HG02870 (cell line): ENCODE results near the gene RAD51B.
A peak's percentile ranks its signal among the peaks of the same experiment; 100 is the strongest.
"Not testable (repeated sequence)": the region's sequence is repeated elsewhere in the genome, so short reads cannot be mapped to it uniquely, and the experiment has no call there.

ENCODE experiments used
- ATAC-seq: cut with Tn5 transposase; IDR thresholded peaks from one replicate; pipeline ENCODE4 v1.9.1; 2021; ENCODE audit warnings: mild to moderate bottlenecking, moderate library complexity; ENCODE audit not compliant: unreplicated experiment

Gene RAD51B

GRCh38 chr14:68198713-68199495, 379.3 kb downstream of the RAD51B start:
- ATAC-seq: no peak

GRCh38 chr14:68199554-68200151, 380.1 kb downstream of the RAD51B start:
- ATAC-seq: no peak

- ATAC-seq: no peak
Measured at GRCh38 chr14:68203871-68204270, 384.3 kb downstream of the RAD51B start.

GRCh38 chr14:68208218-68208617, 388.6 kb downstream of the RAD51B start:
- ATAC-seq: no peak

GRCh38 chr14:68208626-68209317, 389.2 kb downstream of the RAD51B start:
- no peak for ATAC-seq

- ATAC-seq: peak; percentile 95
Measured at GRCh38 chr14:68210729-68211299, 391.2 kb downstream of the RAD51B start.

- ATAC-seq: no peak
Measured at GRCh38 chr14:68211421-68211820, 391.8 kb downstream of the RAD51B start.

GRCh38 chr14:68211886-68212285, 392.3 kb downstream of the RAD51B start:
- ATAC-seq: no peak

GRCh38 chr14:68212361-68212760, 392.8 kb downstream of the RAD51B start:
- no peak for ATAC-seq

- ATAC-seq: no peak
Measured at GRCh38 chr14:68214431-68214830, 394.9 kb downstream of the RAD51B start.

- no peak for ATAC-seq
Measured at GRCh38 chr14:68215629-68216028, 396.1 kb downstream of the RAD51B start.

- ATAC-seq: no peak
Measured at GRCh38 chr14:68216079-68216478, 396.5 kb downstream of the RAD51B start.

- no peak for ATAC-seq
Measured at GRCh38 chr14:68216957-68217356, 397.4 kb downstream of the RAD51B start.

GRCh38 chr14:68217791-68218340, 398.3 kb downstream of the RAD51B start:
- ATAC-seq: no peak

- no peak for ATAC-seq
Measured at GRCh38 chr14:68219407-68219806, 399.8 kb downstream of the RAD51B start.

GRCh38 chr14:68221046-68221445, 401.5 kb downstream of the RAD51B start:
- not testable (repeated sequence) for ATAC-seq

GRCh38 chr14:68222154-68222553, 402.6 kb downstream of the RAD51B start:
- ATAC-seq: no peak

GRCh38 chr14:68222726-68223125, 403.1 kb downstream of the RAD51B start:
- no peak for ATAC-seq

GRCh38 chr14:68223631-68224030, 404.1 kb downstream of the RAD51B start:
- no peak for ATAC-seq

- no peak for ATAC-seq
Measured at GRCh38 chr14:68225321-68225720, 405.7 kb downstream of the RAD51B start.

- ATAC-seq: no peak
Measured at GRCh38 chr14:68226523-68226922, 406.9 kb downstream of the RAD51B start.
